ENCODE results near the gene SOX6. TPM values are rescaled to one million over a fixed set of nuclear protein-coding genes. Genes with fewer than 3 reads are reported as not detected.

SOX6 gene
- total RNA-seq, 2 experiments from 2014 or later, result not detected

DNA sequence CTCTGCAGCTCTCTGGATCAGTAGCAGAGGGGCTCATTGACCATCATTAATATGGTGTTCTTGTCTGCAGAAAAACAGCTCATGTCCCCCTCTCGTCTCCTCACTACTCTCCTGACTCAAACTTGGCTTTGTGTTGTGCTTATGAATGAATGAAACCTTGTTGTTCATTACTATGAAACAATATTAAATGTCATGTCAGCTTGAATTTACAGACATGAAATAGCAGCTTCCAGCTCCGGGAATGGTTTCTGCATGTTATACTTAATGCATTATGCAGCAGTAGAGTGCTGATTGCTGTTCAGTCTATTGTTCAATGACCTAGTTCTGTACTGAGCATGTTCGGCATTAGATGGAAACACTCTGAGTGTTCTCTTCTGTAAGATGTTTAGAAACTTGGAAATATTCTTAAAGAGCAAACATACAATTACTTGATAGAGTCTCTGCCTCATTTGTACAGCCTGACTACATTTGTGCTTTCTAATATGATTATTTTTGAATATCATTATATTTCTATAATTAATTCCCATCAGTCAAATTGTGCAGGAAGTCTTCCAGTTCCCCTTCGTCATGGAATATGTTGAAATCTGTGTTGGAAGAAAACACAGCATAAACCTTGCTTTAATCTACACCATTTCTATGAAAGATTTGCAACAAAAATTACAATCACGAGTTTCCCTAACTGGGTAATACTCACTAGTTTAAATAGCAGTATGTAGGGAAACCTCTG is 340.4 kb downstream of the SOX6 start:
- POLR2A ChIA-PET, result no interaction called here
- CTCF ChIA-PET, result no interaction called here

DNA sequence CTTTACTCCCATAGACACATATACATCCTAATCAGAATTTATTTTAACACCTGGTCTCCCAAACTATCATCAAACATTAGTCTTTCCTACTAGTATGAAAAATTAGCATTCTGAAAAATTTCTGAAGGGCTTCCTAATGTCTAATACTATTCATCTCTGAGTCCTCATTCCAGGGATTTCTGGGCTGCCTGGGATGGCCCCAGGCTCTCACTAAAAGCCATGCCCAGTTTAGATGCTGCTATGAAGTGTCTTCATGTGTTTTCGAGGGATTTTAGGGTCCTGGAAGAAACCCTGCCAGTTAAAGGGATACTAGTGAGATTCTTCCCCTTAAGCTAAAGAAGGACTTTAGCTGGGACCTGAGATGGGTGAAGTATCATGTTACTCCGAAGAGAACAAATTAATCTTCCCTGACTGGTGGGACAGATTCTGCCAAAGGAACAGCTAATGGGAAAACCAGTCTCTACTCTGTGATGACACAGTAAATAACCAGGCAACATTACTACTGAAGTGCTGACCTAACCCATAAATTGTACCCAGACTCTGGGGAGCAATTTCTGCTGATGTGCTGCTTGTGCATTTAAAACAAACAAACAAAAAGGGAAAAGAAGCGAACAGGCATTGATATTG is 342.6 kb downstream of the SOX6 start:
- POLR2A ChIA-PET, result no interaction called here
- CTCF ChIA-PET, result no interaction called here

DNA sequence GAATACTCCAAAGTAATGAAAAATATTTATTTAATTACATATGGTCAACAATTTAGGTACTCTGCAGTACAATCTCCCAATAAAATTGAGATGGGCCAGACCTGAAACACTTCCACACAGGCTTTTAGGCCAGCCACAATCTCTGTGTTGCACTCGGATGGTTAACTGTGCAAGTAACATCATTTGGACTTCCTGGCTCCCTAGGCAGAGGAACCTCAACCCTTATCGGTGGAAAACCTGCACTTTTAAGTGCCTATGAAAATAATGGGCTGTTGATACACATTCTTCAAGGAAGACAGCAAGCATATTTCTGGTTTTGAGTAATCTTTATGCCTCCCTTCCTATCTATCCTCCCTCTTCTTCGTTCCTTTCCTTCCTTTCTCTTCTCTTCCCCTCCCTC is 343.1 kb downstream of the SOX6 start:
- POLR2A ChIA-PET, result no interaction called here
- CTCF ChIA-PET, result no interaction called here

DNA sequence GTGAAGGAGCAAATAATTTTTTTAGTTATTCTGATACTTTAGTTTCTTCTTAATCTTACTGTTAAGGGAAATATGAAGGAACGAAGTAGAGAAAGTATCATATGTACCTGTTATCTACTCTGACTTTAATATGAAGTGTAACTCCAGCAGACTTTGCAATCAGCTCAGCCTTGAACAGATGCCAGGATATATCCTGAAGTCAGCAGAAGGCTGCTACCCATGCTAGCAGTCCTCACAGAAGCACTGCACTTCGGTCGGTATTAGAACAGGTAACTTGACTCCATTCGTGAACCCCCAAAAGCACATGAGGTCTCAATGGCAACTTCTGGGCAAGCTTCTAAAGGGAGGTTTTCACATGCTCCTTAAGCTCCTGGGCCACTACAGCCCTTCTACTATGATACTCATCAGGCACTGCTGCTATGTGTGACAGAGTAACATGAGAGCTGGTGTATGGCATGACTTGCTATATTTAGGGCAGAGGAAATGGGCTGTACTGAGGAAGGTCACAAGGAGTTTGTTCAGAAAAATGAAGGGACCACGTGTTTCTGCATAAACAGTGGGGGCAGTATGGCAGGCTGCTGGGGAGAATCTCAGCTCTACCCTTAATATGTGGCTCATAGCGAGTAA is 344.1 kb downstream of the SOX6 start:
- ChIA-PET POLR2A (no interaction called here), CTCF (no interaction called here)

DNA sequence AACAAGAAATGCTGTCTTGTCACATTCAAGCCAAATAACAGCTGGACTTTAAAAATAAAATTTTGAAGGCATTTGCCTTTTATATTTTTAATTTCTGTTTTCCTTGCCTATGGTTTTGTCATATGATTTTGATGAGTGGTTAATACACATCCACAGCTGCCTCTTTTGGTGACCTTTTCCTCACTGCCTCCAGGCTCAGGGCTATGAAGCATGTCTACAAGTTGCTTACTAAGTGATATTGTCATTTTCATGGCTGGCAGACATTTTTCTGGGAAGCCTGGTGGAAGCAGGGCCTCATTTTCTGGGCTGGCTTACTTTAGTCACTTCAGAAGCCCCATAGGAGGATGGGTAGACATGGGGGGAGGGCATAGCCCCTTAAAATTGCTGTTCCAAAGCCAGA is 344.9 kb downstream of the SOX6 start:
- POLR2A ChIA-PET, result no interaction called here
- CTCF ChIA-PET, result no interaction called here

DNA sequence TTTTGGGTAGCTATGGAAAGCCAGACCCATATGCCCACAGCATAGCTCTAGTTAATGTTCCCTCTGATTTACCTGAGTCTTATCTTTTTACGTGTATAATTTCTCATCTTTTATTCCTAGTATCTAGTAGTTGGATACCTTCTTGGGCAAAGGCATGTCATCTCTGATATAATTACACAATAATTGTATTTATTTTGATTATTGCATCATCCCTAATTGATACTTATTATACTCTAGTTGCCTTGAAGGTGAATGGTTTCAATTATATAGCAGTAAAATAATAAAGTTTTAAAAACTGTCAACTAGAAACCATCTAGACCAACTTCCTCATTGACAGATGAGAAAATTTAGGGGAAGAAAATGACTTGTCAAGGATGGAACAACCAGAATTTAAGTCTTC is 347.3 kb downstream of the SOX6 start:
- POLR2A ChIA-PET, result no interaction called here
- CTCF ChIA-PET, result no interaction called here

DNA sequence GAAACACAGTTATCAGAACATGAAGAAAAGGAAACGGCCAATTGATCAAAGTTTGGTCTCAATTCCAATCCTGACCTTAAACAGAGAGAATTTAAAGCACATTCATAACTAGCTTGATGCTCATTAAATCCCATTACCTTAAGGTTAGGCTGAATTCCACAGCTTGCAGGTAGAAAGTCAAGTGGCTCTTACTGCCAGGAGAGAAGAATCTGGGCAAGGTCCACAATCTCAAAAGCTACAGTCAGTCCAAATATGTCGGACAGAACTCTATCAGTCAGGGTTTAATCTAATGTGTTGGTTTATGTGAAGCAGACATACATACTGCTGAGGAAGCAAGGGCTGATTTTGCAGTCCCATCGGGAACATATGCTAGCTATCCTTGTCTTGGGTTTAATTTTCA is 348.8 kb downstream of the SOX6 start:
- ChIA-PET POLR2A (no interaction called here), CTCF (no interaction called here)

DNA sequence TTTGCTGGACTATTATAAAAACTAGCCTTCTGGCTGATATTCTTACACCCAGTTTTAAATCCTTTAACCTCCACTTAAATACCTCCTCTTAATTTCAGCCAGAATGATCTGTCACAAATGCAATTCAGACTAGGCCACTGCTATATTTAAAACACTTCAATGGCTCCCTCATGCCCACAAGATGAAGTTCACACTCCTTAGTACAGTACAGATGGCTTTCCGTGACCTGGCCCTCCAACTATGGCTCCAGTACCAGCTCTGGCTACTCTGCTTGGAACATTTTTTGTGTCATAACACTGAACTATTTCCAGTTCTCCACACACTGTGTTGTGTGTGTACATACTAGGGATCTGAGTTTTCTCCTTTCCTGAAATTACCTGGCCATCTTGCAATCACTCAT is 353.4 kb downstream of the SOX6 start:
- CTCF ChIA-PET, result no interaction called here
- POLR2A ChIA-PET, result no interaction called here

DNA sequence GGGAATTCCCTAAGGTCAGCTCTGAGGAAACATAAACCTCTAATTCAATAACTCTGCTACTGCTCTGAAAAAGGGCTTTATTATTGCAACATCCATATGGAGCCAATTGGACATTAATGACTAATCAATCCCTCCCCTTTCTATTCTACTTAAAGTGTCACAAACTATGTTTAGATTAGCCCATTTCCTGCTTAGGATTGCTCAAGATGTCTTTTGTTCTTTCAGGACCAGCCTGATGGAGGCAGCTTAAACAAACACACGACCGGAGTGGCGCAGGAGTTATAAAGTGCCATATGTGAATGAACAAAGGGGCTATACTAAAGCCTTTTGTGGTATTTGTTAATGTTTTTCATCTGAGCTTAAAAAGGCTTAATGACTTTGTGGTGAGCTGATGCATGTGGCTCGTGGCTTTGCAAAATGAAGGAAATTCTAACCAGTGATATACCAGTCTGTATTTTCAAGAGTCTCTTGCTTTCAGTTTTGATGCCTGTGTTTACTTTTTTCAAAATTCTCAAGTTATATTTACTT is 354.4 kb downstream of the SOX6 start:
- ChIA-PET CTCF (no interaction called here), POLR2A (no interaction called here)

DNA sequence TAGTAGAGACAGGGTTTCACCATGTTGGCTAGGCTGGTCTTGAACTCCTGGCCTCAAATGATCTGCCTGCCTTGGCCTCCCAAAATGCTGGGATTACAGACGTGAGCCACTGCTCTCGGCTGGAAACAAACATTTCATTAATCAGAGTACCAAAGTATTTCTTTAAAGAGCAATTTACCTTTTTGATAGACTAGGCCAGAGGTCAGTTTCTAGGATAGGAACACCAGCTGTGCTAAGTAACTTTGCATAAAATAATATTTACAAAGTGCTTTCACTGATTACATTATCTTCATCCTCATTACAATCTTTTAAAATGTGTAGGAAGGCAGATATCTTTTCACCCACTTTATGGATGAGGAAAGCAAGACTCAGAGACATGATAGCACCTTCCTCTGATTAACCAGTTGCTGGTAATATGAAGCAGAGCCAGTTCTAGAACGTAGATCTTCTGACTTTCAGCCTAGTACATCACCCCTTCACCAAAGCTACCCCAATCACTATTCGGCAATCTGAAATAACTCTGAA is 355.2 kb downstream of the SOX6 start:
- ChIA-PET POLR2A (no interaction called here), CTCF (no interaction called here)

DNA sequence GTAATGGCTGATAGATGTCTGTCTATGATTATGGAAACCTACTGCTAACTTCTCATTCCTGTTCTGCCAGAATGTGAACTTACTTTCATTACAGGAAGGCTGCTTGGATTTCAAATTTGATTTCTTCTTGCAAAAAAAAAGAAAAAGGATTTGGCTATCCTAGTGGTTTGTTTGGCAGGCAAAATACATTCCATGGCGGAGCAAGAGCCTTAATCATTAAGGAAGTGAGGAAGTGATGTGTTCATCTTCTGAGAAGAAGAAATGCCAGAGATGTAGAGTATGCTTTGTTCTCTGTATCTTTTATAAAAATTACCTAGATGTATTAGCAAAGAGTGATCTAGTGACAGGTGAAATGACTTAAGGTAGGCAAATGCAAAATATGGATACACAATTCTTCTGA is 356.3 kb downstream of the SOX6 start:
- CTCF ChIA-PET, result no interaction called here
- POLR2A ChIA-PET, result no interaction called here

DNA sequence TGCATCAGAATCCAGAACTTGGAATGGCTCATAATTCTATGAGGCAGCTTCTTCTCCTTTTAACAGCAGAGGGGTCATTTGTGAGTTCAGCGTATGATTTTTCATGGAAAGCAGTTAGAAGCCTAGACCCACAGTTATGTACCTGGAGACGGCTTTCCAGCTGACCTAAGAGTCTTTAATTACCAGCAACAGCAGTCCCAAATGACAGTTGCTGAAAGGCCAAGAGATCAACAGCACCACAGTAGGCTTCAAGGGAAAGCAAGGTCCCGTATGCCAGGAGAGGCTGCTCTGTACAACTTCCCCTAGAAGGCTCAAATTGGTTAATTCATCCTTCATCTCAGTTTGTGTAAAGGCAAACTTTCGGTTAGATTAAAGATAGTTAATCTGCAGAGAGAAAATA is 363.0 kb downstream of the SOX6 start:
- POLR2A ChIA-PET, result no interaction called here

DNA sequence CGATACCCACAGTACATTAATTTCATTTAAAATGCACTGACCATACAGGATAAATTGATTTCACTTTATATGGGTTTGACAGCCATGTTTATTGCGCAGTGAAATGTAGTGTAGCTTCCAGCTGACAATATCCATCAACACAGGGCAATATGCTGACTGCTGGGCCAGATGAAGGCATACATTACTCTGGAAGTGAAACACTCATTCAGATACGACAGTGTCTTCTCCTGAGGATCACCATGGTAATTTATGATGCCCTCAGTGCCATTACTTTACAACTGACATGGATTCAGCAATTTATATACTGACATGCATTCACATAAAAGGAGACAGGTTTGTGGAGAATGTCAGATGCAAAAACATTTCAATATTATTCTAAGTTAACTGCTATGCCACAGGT is 365.1 kb downstream of the SOX6 start:
- ChIA-PET POLR2A (no interaction called here), CTCF (no interaction called here)

More for the DNA sequence above, 363.0 kb downstream of the SOX6 start:
- CTCF ChIA-PET, result no interaction called here

DNA sequence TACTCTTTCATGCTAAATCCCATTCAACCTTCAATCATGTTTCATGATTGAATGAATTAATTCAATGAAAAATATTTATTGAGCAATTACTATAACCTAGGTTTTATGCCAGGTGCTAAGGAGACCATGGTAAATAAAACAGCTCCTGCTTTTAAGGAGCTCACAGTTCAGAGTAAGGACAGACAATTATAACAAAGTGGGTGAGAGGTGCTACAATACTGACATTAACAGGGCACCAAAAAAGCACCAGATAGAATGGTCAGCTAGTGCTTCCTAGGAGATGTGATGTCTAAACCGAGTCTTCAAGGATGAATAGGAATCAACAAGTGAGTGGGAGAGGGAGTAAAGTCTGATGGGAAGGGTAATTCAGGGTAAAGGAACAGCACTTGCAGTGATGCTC is 366.7 kb downstream of the SOX6 start:
- ChIA-PET CTCF (no interaction called here), POLR2A (no interaction called here)

DNA sequence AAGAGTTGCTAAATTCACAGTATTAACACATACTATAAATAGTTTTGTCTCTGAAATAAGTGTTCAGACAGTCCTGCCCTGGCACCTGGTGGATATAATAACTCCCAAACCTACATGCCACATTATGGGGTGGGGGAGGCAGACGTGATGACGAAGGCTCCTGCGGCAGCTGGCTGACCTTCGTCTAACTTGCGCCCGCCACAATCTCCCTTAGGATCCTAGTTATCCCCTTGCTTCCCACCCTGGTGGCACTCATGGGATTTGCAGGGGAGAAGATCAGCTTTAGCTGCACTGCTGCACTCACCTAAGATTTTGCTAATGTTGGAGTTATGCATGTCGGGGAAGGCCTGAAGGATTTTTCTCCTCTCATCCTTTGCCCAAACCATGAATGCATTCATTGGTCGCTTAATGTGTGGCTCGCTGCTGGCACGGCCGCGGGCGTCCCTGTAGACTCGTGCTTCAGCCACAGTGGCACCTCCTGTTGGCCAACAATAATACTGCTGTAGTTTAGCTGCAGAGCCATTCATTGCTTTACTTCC is 367.6 kb downstream of the SOX6 start:
- CTCF ChIA-PET, result no interaction called here
- POLR2A ChIA-PET, result no interaction called here

DNA sequence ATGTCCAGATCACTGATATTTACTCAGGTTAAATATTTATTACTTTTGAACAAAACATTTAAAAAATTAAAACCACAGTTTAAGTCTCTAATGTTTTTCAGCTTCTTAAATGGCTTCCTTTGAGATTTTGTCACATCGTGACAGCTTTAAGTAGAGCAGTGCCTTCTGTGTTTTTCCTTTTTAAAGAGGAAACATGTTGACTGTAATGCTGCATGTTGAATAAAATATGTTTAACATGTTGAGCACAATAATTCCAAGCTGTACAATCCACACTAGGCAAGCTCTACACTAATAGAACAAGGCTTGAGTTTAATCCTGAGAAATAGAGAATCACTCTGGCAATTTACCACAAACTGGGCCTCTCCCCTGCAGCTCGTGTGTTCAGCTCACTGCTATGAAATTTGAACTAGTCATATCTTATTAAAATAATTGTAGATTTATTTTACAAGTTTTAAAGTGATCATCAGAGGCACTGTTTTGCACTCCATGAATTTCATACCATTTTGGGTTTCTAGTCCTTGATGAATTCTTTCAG is 368.3 kb downstream of the SOX6 start:
- CTCF ChIA-PET, result no interaction called here
- POLR2A ChIA-PET, result no interaction called here

DNA sequence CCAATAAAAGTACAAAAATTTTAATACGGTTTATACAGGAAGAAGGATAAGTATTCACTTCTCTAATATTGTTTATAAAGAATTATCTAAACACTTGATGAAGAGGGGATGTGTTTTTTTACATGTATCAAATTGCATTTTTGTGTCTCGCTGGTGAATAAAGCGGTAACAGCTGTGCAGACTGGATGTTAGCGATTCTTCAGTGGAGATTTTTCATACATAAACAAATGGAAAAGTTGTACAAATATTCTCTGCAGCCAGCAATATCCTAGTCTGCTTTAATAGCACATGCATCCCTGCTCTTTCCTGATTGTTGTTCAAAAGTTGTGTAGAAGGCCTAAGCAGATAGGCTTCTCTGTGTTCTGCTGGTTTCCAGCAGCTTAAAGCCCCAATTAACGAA is 369.3 kb downstream of the SOX6 start:
- POLR2A ChIA-PET, result no interaction called here
- CTCF ChIA-PET, result no interaction called here

DNA sequence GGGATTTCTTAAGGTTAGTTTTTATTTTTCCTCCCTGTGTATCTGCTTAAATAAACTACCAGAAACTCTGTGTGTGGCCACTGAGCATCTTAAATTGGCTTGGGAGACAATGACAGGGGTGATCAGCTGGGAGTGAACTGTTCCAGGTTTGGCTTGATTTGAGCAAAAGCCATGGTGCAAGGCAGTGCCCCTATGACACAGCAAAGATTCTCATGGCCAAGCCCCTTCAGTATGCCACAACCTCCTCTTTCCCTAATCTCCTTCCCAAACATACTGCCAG is 370.5 kb downstream of the SOX6 start:
- CTCF ChIA-PET, result no interaction called here
- POLR2A ChIA-PET, result no interaction called here

DNA sequence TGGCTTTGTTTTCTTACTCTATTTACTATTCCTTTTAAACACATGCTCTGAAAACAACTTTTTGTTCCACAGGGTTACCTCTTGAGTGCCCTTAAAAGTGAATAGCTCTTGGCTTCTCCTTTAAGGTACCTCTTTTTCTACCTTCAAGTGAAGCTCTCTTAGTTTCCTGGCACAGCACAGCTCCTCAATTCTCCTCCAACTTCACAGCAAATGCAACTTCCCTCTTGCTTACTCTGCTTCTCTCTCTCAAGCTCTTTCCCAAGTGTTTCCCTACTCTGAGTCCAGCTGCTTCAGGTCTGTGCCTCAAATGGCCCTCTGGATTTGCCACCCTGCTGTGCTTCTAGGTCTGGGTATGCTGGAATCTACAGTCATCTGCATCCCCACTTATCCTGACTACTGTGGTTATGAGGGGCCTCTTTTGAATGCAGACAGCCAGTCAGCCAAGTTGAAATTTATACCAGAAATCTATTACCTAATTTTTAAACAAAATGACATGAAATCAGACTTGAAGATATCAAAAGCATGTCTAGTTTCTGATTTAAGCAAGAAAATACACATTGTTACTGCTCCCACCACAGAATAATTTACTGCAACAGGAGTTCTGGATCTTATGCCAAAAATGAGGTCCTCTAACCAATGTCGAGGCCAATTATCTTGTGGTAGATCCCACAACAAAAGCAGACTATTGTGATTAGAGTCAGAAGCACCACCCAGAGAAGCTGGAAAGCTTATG is 371.1 kb downstream of the SOX6 start:
- ChIA-PET CTCF (no interaction called here), POLR2A (no interaction called here)

DNA sequence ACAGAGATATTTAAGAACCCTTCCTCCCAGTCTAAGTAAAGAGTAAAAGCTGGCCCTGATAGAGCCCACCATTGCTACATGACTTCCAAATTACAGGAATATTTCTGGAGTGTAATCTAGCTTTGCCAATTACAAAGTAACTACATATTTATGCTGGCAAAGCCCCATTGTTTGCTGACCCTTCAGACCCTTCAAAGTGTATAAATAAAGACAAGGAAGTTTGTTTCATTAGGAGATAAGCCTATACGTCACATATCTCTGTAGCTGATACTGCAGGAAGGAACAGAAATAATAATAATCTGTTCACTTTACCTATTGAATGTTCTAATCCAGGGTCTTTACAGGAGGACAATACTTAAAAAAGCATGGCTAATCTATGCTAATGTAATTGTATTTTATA is 375.1 kb downstream of the SOX6 start:
- ChIA-PET CTCF (no interaction called here), POLR2A (no interaction called here)

DNA sequence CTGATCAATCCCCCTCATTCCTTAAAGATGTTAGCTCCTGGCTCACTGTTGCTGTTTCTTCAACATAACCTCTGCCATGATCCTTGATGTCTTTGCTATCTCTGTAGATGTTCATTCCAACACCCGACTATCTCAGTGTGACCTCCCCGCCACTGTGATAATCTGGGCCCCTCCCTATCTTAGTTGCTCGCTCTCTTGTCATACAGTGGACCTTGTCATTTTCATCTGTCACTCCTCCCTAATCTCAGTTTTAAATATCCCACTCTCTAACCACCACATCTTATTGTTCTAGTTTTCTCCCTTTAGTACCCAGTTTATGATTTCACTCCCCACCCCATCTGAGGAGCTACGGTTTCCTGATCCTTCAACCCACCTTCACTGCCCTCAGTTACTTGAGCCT is 379.2 kb downstream of the SOX6 start:
- ChIA-PET CTCF (no interaction called here), POLR2A (no interaction called here)
